RKO (cell line): Measurements from ENCODE around the gene NCF1.
"Not testable (repeated sequence)": the region's sequence is repeated elsewhere in the genome, so short reads cannot be mapped to it uniquely, and the experiment has no call there.

Experiments used
- DNase-seq: peaks from one replicate; pipeline ENCODE4 v3.0.0-alpha.2; 2016; ENCODE audit warnings: low spot score

NCF1 gene

GRCh38 chr7:74773760-74774750, at the start of gene NCF1:
Gene NCF1 (plus strand): TSS chr7:74774011. CDS start chr7:74774032, 21 bp downstream.
- DNase-seq: not testable (repeated sequence)

- DNase-seq: no peak
These were observed 48.0 kb upstream of the NCF1 start for GRCh38 chr7:74725840-74726239.

GRCh38 chr7:74726309-74727101, 47.3 kb upstream of the NCF1 start:
- DNase-seq: no peak

- DNase-seq: not testable (repeated sequence)
These were observed 45.1 kb upstream of the NCF1 start for GRCh38 chr7:74728686-74729085.

- not testable (repeated sequence) for DNase-seq
These were observed 43.6 kb upstream of the NCF1 start for GRCh38 chr7:74730186-74730585.

- DNase-seq: not testable (repeated sequence)
These were observed 33.7 kb upstream of the NCF1 start for GRCh38 chr7:74739974-74740703.

- DNase-seq: not testable (repeated sequence)
These were observed 29.8 kb upstream of the NCF1 start for GRCh38 chr7:74743936-74744557.

GRCh38 chr7:74753921-74754482, 19.8 kb upstream of the NCF1 start:
- not testable (repeated sequence) for DNase-seq

- not testable (repeated sequence) for DNase-seq
These were observed 17.1 kb upstream of the NCF1 start for GRCh38 chr7:74756673-74757072.

GRCh38 chr7:74758268-74758667, 15.5 kb upstream of the NCF1 start:
- not testable (repeated sequence) for DNase-seq

- not testable (repeated sequence) for DNase-seq
These were observed 14.8 kb upstream of the NCF1 start for GRCh38 chr7:74758982-74759381.

- not testable (repeated sequence) for DNase-seq
These were observed 8.4 kb upstream of the NCF1 start for GRCh38 chr7:74765205-74765918.

- not testable (repeated sequence) for DNase-seq
These were observed 7.3 kb upstream of the NCF1 start for GRCh38 chr7:74766509-74766908.

GRCh38 chr7:74766991-74767390, 6.8 kb upstream of the NCF1 start:
- not testable (repeated sequence) for DNase-seq

GRCh38 chr7:74770062-74770461, 3.7 kb upstream of the NCF1 start:
- not testable (repeated sequence) for DNase-seq

- not testable (repeated sequence) for DNase-seq
These were observed 1.7 kb upstream of the NCF1 start for GRCh38 chr7:74772093-74772492.

- not testable (repeated sequence) for DNase-seq
These were observed 1.3 kb downstream of the NCF1 start for GRCh38 chr7:74775111-74775510.

- DNase-seq: not testable (repeated sequence)
These were observed 5.2 kb downstream of the NCF1 start for GRCh38 chr7:74779053-74779452.

GRCh38 chr7:74781746-74782145, 7.9 kb downstream of the NCF1 start:
- DNase-seq: not testable (repeated sequence)

GRCh38 chr7:74783595-74783994, 9.8 kb downstream of the NCF1 start:
- not testable (repeated sequence) for DNase-seq
